VCaP (cell line): ENCODE data around the gene DIP2C.

Source experiments
- H3K27ac ChIP-seq: fragments of 450-650 bp; 2 replicates; pipeline ENCODE4 v1.5.1; 2017
- TF ChIP-seq, protein P1 (sequence below): fragments of 450-650 bp; conservative IDR thresholded peaks from 2 replicates; pipeline ENCODE4 v1.5.1; 2017; ENCODE audit warnings: mild to moderate bottlenecking, moderate library complexity

DIP2C gene

DNA sequence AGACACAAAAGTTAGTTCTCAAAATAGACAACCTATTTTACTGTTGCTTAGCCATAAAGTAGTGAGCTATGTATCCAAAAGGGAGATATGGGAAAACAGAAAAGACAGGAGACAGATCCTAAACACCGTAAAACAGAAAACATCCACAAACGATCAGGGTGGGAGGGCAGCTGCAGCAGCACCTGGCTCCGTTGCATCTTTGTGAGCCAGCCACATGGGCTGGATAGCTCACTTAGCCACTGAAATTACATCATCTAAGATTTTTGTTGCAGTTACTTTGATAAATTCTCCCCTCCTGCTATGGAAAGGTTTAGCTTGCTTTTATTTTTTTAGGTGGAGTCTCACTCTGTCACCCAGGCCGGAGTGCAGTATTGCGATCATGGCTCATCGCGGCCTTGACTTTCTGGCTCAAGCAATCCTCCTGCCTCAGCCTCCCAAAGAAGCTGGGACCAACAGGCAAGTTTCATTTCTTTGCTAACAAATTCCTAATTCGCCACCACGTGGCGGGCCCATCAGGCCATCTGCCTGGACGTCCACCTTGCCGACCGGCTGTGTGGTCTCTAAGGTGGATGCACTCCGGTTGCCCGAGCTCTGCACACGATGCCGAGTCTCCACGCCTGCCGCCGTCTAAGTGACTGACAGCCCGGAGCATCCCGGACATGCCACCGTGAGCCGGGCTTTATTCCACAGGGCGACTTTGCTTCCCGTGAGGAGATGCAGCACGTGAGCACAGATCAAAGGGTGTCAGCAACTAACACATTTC lies 159.8 kb downstream of the DIP2C start:
- TF ChIP-seq, protein P1, sequence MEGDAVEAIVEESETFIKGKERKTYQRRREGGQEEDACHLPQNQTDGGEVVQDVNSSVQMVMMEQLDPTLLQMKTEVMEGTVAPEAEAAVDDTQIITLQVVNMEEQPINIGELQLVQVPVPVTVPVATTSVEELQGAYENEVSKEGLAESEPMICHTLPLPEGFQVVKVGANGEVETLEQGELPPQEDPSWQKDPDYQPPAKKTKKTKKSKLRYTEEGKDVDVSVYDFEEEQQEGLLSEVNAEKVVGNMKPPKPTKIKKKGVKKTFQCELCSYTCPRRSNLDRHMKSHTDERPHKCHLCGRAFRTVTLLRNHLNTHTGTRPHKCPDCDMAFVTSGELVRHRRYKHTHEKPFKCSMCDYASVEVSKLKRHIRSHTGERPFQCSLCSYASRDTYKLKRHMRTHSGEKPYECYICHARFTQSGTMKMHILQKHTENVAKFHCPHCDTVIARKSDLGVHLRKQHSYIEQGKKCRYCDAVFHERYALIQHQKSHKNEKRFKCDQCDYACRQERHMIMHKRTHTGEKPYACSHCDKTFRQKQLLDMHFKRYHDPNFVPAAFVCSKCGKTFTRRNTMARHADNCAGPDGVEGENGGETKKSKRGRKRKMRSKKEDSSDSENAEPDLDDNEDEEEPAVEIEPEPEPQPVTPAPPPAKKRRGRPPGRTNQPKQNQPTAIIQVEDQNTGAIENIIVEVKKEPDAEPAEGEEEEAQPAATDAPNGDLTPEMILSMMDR: no peak
- H3K27ac ChIP-seq: no peak overlapping the region

DNA sequence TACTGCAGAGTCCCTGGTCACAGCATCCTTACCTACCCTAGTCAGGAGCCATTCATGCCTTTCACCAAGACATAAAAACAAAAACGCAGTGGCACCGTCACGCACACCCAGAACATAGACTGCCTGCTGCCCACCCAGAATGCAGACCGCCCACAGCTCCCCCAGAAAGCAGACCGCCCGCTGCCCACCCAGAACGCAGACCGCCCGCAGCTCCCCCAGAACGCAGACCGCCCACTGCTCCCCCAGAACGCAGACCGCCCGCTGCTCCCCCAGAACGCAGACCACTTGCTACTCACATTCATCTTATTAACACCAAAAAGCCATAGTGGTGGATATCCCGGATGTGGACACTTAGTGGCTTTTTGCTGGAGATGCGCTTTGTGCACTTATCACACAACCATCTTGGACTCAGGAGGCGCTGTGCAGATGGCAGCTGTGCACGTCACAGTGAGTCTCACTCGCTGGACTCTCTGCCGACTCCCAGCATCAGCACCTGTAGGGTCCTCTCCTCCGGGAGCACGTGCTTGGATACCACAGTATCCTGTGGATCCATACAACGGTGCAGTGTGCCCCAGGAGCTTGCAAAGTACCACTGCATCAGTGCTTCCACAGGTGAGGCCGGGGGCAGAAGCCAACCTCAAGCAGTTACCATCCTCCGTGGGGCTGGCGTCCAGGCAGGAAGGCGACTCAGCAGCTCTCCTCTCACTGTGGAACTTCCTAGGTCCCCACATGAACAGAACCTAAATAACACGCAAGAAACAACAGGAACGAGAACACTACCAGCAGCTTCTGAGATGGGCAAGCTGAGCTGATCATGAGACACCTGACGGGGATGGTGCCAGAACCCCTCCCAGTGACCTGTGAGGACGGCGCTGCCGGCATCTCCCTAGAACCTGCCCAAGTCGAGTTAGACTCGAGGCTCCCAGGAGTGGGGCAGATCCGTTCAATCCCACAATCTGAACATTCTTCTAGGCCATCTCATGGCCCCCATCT lies 161.0 kb downstream of the DIP2C start:
- no peak overlapping the region for H3K27ac ChIP-seq

DNA sequence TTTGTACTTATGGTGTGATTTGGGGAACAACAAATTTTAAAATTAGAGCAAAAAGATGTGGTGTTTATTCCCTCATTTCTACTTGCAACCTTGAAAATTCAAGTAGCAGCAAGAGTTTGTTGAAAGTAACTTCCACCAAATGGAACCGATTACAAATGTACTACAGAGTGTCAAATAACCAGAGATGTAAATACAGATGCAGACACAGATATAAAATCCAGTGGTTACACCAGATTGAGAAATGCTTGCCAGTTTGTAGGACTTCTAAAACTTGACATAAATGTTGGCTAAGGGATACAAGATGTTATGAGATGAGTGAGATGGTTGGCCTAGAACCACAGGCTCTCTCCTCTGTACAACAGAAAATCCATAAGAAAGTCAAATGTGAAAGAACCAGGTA lies 162.1 kb downstream of the DIP2C start:
- H3K27ac ChIP-seq: no peak overlapping the region
- TF ChIP-seq, protein P1: no peak

More for the DNA sequence above, 161.0 kb downstream of the DIP2C start:
- TF ChIP-seq, protein P1: no peak

DNA sequence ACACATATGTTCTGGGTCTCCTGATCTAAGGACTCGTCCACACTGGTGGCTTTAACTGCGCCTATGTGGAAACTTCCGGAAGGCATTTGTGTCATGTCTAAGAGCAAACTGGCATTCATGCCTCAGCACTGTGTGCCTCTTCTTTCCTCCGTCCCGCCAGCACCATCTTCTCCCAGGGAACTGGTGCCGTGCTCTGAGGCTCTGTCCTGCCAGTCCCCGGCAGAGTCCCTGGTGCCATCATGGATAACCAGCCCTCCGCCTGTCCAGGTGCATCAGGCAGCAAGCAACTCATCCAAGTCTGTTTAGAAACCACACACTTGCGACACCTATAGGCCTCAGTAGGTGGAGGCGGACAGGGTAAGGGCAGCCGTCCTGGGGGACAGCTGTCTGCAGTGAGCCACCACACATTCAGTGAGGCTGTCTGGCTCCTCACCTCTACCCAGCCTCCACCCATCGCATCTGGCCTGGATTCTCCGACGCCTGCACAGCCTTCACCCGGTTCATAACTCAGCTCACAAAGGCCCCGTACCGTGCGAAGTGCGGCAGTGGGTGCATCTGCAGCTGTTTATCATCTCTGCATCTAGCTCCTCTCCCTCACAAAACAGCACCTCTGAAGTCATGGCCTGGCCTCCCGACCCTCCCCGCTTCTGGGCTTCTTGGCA lies 162.7 kb downstream of the DIP2C start:
- TF ChIP-seq, protein P1: no peak
- H3K27ac ChIP-seq: no peak overlapping the region

DNA sequence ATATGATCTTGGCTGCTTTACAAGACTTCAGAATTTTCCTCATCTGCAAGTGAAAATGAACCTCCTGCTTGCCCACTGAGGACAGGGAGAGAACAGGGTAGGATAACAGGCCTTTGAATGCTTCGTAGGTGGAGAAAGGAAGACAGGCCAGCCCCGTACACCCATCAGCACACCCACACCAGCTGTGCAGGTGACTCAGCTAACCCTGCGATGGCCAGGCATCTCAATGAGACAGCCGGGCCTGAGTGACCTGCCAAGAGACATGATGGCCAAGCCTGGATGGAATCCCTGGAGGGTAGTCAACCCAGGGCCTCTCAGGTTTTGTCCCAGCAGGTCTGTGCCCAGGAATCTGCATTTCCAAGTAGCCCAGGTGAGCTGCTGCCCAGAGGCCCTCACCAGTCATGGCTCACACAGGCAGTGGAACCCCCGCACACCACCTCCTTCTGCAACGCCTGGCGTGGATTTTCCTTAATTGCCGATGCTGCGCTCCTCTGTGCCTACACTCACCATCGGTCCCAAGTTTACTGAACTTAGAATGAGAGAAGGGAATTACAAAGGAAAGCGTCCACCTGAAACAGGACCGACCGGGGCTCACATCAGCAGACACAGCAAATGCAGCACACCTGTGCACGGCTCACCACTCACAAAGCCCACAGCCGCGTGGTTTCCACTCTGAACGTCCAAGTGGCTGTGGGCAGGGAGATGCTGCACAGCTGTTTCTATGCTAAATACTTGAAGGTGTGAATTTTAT lies 163.7 kb downstream of the DIP2C start:
- TF ChIP-seq, protein P1: no peak
- H3K27ac ChIP-seq: no peak overlapping the region

DNA sequence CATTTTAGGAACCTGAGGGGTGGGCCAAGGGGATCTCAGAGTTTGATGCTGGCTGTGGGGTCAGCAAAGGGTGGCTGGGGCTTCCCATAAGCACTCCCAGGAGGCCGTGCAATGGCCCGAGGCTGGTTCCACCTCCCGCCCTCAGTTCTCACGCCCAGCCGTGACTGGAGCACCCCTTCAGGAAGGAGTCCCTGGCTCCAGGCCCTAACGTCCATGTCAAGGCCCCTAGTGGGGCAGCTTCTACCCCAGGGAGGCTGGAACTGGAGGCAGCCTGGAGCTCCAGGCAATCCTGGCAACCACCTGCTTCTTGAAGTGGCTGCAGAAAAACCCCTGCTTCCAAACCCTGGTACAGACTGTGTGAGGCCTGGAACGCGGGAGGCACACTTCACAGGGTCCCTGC lies 165.5 kb downstream of the DIP2C start:
- H3K27ac ChIP-seq: no peak overlapping the region
- TF ChIP-seq, protein P1: no peak
